GM19372 (cell line): ENCODE measurements around the gene ITFG1.
"Not testable (repeated sequence)": the region's sequence is repeated elsewhere in the genome, so short reads cannot be mapped to it uniquely, and the experiment has no call there.

ENCODE experiments used
- ATAC-seq: cut with Tn5 transposase; IDR thresholded peaks from one replicate; pipeline ENCODE4 v1.9.1; 2021; ENCODE audit warnings: mild to moderate bottlenecking, low read depth, moderate library complexity; ENCODE audit not compliant: unreplicated experiment

ITFG1 gene

GRCh38 chr16:47475786-47476185, 14.9 kb upstream of the ITFG1 start:
- ATAC-seq: no peak

- no peak for ATAC-seq
Measured at GRCh38 chr16:47473792-47474191, 12.9 kb upstream of the ITFG1 start.

- not testable (repeated sequence) for ATAC-seq
Measured at GRCh38 chr16:47473004-47473403, 12.1 kb upstream of the ITFG1 start.

DNA sequence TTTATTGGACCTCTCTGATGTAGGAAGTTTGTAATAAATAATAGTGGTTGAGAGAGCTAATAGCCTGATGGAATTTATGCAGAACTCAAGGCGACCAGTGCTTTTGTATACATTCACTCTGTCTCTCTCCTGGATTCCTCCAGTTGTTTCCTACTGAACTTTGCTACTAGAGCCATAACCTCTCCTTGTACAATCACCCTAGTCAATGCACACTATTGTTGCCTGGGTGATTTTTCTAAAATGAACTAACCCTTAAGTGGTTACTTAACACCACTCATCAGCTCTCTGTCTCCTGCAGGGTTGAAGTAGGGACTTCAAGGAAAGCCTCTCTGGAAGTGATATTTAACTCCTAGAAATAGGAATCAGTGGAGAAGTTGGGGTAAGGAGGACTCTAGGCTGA, 9.9 kb upstream of the ITFG1 start:
- no peak for ATAC-seq

GRCh38 chr16:47470211-47470610, 9.3 kb upstream of the ITFG1 start:
- ATAC-seq: no peak

GRCh38 chr16:47469227-47469626, 8.4 kb upstream of the ITFG1 start:
- no peak for ATAC-seq

GRCh38 chr16:47468070-47468689, 7.3 kb upstream of the ITFG1 start:
- not testable (repeated sequence) for ATAC-seq

- no peak for ATAC-seq
Measured at GRCh38 chr16:47467501-47467900, 6.6 kb upstream of the ITFG1 start.

GRCh38 chr16:47465919-47466630, 5.2 kb upstream of the ITFG1 start:
- no peak for ATAC-seq

DNA sequence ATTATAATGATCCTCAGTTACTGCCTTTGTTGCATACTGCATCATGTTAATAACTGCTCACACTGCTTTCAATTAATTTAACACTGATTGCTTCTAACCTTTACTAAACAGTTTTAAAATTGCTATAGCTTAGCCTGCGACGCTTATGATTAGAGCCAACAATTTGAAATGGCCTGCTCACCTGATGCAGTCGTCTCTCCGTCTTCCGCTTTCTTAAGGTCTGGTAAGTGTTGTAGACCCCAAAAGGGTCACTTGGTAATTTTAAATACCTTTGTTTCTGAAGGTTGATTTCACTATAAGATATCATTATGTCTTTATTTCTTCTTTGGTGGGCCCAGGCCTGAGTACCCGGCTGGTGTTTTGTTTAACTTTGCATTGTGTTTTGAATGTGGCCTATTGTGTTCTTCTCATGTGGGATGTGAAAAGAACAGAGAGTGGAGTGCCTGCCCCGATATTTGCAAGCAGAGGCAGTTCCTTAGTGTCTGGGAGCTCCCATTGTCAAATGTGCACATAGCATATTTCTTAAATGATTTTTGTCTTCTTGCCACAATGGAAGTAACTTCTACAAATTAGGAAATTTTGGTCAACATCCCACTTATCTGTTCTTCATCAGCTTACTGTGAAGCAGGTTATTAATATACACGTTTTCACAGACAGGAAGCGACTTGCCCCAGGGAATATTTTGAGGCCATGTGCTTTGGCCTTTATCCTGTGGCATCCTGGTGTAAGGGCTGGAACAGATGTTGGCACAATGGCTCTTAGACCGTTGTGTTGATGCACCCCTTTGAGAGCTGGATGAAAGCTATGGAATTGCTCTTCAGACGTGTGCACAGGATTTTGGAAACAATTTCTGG, 3.1 kb upstream of the ITFG1 start:
- ATAC-seq: no peak

GRCh38 chr16:47461598-47462266, 869 bp upstream of the ITFG1 start:
- peak; percentile 29 for ATAC-seq

DNA sequence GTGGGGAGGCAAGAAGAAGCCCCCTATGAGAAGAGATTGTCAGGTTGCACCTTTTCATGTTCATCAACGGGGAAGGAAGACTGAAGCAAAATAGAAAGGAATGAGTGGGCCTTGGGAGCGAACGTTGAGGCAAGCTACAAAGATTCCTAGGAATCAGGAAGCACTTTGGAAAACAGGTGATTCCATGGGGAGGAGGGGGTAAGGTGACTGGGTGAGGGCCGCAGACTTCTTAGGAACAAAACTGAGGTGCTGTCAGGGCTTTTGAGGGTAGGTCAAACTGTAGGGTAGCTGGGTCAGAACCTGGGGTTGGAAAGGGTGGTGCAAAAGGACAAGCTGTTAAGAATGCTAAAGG, 528 bp downstream of the ITFG1 start:
- ATAC-seq: no peak

DNA sequence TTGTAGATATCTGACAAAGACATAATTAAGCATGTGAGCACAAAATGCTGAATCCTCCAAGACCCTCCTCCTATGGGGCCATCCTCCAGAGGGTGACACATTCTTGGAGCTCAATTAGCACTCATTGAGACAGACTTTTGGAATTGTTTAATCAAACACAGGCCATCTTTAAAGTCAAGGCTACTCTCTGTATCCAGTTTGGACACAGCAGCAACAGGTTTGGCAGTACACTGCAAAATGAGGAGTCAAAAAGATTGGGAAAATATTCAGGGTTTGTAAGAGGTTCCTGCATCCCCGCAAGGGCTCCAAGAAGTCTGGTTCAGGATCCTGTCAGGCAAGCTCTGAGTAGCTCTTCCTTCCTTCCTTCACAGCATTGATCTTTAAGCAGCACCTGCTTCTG, 1.3 kb downstream of the ITFG1 start:
- ATAC-seq: no peak

- no peak for ATAC-seq
Measured at GRCh38 chr16:47458331-47458730, 2.5 kb downstream of the ITFG1 start.

GRCh38 chr16:47449788-47450187, 11.1 kb downstream of the ITFG1 start:
- ATAC-seq: no peak

DNA sequence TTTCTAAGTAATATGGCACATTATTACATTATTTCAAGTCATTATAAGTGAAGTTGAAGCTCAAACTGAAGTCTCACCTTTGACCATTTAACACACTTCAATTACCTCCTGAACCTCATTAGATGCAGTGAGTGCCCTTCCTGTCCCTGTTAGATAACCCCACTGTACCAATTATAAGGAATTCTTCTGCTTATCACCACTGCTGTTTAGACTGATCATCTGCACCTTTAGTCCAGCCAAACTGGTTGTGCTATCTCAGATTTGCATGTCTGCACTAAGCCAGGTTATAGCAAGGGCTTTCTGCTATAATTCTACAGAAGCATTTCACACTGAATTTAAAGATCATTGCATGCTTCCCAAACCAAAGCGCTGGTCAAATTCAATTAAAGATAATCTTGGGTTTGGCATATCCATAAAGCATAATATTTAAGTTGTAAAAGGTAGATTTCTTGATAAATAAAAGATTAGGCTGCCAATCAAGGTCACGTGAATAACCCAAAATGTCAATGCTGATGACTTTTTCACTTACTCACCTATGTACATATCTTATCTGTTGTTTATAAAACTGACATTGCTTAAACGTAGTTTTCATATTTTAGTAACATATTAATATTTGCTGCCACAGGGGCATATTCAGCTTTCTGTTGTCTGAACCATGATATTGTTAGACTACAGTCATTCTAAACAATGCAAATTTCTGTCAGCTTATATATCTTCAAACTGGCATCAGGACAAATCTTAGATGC, 11.9 kb downstream of the ITFG1 start:
- no peak for ATAC-seq

GRCh38 chr16:47446431-47446830, 14.4 kb downstream of the ITFG1 start:
- no peak for ATAC-seq

GRCh38 chr16:47442884-47443283, 18.0 kb downstream of the ITFG1 start:
- ATAC-seq: not testable (repeated sequence)

GRCh38 chr16:47440066-47440465, 20.8 kb downstream of the ITFG1 start:
- ATAC-seq: not testable (repeated sequence)

DNA sequence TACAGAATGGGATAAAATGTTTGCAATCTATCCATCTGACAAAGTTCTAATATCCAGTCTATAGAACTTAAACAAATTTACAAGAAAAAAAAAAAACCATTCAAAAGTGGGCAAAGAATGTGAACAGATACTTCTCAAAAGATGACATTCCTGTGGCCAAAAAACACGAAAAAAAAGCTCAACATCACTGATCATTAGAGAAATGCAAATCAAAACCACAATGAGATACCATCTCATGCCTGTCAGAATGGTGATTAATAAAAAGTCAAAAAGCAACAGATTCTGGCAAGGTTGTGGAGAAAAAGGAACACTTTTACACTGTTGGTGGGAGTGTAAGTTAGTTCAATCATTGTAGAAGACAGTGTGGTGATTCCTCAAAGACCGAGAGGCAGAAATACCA, 26.6 kb downstream of the ITFG1 start:
- ATAC-seq: not testable (repeated sequence)
